Brain microvascular endothelial cell (primary cell): ENCODE measurements around the gene UIMC1.
"Not testable (repeated sequence)": the region's sequence is repeated elsewhere in the genome, so short reads cannot be mapped to it uniquely, and the experiment has no call there.

Source experiments
- DNase-seq: peaks from one replicate; pipeline ENCODE4 v3.0.0-alpha.2; 2020
- H3K27ac ChIP-seq: fragments of 250-450 bp; sonication (Bioruptor Pico); 2 replicates; pipeline ENCODE4 v1.5.1; 2020; ENCODE audit warnings: mild to moderate bottlenecking, moderate library complexity
- H3K27me3 ChIP-seq: fragments of 250-450 bp; sonication (Bioruptor Pico); replicated peaks from 2 replicates; pipeline ENCODE4 v1.5.1; 2020; ENCODE audit warnings: mild to moderate bottlenecking
- H3K36me3 ChIP-seq: fragments of 250-450 bp; sonication (Bioruptor Pico); replicated peaks from 2 replicates; pipeline ENCODE4 v1.5.1; 2020; ENCODE audit warnings: mild to moderate bottlenecking
- H3K4me3 ChIP-seq: 2 replicates; pipeline ENCODE4 v1.5.1; 2011; ENCODE audit warnings: low read depth, mild to moderate bottlenecking, control low read depth, low read length, moderate library complexity
- in situ Hi-C: cut with HindIII; loops from 2 replicates; pipeline ENCODE4 v1.10.0; 2017; ENCODE audit warnings: low sequenced_read_pairs, low pct_ligation_motif_present
- TF ChIP-seq, protein P1 (sequence below): IDR thresholded peaks from 2 replicates; pipeline ENCODE4 v1.5.1; 2011; ENCODE audit warnings: low read depth, mild to moderate bottlenecking, moderate library complexity, low read length, control low read depth, inconsistent platforms; ENCODE audit errors: missing control alignments

UIMC1 gene

GRCh38 chr5:177008716-177009115, 2.1 kb upstream of the UIMC1 start:
- no peak for DNase-seq
- in situ Hi-C loops, result no loop called here

DNA sequence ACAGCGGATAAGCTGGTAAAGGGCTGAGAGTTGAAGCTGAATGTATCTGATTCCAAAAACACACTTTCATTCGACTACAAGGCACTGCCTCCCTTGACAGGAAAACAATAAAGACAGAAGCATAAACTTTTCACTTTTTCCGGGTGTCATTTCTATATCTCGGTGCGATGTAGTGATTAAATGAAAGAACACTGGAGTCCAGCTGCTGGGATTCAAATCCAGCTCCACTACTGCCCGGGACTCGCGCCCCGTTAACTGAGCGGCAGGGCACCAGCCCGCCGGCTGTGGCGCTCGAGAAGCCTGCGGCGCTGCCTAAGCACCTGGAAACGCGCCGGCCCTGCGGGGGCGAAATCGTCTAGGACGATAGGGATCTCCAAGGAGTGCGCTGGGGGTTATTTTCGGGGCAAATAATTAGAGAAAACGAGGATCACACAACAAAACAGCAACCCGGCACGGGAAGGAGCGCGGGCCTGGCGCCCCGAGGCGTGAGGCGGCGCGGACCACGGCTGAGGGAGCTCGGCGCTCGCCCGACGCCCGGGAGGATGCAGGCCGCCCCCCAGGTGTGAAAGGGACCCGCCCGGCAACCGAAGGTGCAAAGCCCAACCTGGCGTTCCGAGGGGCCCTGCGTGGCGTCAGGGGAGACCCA, 837 bp downstream of the UIMC1 start:
- Histone ChIP-seq H3K36me3 (no peaks in the 10 kb centered on the region), H3K4me3 (peak overlapping the region; percentile 94), H3K27ac (peak overlapping the region; percentile 91), H3K27me3 (no peaks in the 10 kb centered on the region)
- TF ChIP-seq, protein P1, sequence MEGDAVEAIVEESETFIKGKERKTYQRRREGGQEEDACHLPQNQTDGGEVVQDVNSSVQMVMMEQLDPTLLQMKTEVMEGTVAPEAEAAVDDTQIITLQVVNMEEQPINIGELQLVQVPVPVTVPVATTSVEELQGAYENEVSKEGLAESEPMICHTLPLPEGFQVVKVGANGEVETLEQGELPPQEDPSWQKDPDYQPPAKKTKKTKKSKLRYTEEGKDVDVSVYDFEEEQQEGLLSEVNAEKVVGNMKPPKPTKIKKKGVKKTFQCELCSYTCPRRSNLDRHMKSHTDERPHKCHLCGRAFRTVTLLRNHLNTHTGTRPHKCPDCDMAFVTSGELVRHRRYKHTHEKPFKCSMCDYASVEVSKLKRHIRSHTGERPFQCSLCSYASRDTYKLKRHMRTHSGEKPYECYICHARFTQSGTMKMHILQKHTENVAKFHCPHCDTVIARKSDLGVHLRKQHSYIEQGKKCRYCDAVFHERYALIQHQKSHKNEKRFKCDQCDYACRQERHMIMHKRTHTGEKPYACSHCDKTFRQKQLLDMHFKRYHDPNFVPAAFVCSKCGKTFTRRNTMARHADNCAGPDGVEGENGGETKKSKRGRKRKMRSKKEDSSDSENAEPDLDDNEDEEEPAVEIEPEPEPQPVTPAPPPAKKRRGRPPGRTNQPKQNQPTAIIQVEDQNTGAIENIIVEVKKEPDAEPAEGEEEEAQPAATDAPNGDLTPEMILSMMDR, result peak; percentile 74
- DNase-seq, result peak; percentile 52
- in situ Hi-C loops, result no loop called here

More at GRCh38 chr5:177008716-177009115, 2.1 kb upstream of the UIMC1 start:
- Histone ChIP-seq H3K27ac (no peak overlapping the region), H3K36me3 (no peaks in the 10 kb centered on the region), H3K4me3 (no peak overlapping the region), H3K27me3 (no peaks in the 10 kb centered on the region)
- TF ChIP-seq, protein P1, result no peak

- Histone ChIP-seq H3K4me3 (no peak overlapping the region), H3K27me3 (no peaks in the 10 kb centered on the region), H3K36me3 (no peaks in the 10 kb centered on the region), H3K27ac (no peak overlapping the region)
- in situ Hi-C loops, result no loop called here
- no peak for DNase-seq
- TF ChIP-seq, protein P1, result no peak
Measured at GRCh38 chr5:177004961-177005360, 1.6 kb downstream of the UIMC1 start.

DNA sequence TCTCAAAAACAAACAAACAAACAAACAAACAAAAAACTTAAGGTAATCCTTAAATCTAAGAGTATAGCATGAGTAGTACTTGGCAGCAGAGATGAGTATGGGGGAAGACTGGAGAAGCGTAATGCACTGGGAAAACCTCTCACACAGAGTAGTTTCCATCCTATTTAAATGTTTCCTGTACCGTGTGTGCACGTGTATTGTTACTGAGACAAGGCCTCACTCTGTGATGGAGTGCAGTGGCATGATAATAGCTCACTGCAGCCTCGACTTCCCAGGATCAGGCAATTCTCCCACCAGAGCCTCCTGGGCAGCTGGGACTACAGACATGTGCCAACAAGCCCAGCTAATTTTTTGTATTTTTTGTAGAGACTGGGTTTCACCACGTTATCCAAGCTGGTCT, 2.9 kb downstream of the UIMC1 start:
- DNase-seq, result no peak
- no peak overlapping the region for H3K4me3 ChIP-seq
- TF ChIP-seq, protein P1, result no peak
- H3K27ac ChIP-seq, result no peak overlapping the region
- in situ Hi-C loops, result no loop called here
- H3K27me3 ChIP-seq, result no peaks in the 10 kb centered on the region
- H3K36me3 ChIP-seq, result no peaks in the 10 kb centered on the region

GRCh38 chr5:176999526-176999925, 7.1 kb downstream of the UIMC1 start:
- H3K27ac ChIP-seq, H3K27me3 ChIP-seq, in situ Hi-C loops, DNase-seq, H3K36me3 ChIP-seq, H3K4me3 ChIP-seq: not testable (repeated sequence)

GRCh38 chr5:176998828-176999227, 7.8 kb downstream of the UIMC1 start:
- H3K27ac ChIP-seq, result no peak overlapping the region
- TF ChIP-seq, protein P1, result no peak
- no peaks in the 10 kb centered on the region for H3K27me3 ChIP-seq
- in situ Hi-C loops, result no loop called here
- no peak overlapping the region for H3K4me3 ChIP-seq
- H3K36me3 ChIP-seq, result no peaks in the 10 kb centered on the region
- DNase-seq, result no peak
